ENCODE results near the gene JAKMIP3. TPM values are rescaled to one million over a fixed set of nuclear protein-coding genes. Genes with fewer than 3 reads are reported as not detected.
A peak's percentile ranks its signal among the peaks of the same experiment; 100 is the strongest.

The JAKMIP3 gene
- total RNA-seq = 0.27 TPM
- polyA plus RNA-seq (ENCODE audit: insufficient read depth in 1 of 8, insufficient read length in 8 of 8, low replicate concordance in 1 of 8) = under 1 TPM; 0.31 to 0.65 (median 0.46) TPM
- long read RNA-seq, donor 1 = 0 reads
- long read RNA-seq, donor 2 = 0 reads
- long read RNA-seq, donor 3 = 0 reads
- long read RNA-seq, donor 4 = 0 reads
- long read RNA-seq, donor 5 = 0 reads
- long read RNA-seq, donor 6 = 0 reads
- long read RNA-seq, donor 7 = 0 reads
- long read RNA-seq, donor 8 = 0 reads
- long read RNA-seq, donor 9 = 0 reads
- long read RNA-seq, donor 10 = 0 reads
- long read RNA-seq, donor 11 = 0 reads

DNA sequence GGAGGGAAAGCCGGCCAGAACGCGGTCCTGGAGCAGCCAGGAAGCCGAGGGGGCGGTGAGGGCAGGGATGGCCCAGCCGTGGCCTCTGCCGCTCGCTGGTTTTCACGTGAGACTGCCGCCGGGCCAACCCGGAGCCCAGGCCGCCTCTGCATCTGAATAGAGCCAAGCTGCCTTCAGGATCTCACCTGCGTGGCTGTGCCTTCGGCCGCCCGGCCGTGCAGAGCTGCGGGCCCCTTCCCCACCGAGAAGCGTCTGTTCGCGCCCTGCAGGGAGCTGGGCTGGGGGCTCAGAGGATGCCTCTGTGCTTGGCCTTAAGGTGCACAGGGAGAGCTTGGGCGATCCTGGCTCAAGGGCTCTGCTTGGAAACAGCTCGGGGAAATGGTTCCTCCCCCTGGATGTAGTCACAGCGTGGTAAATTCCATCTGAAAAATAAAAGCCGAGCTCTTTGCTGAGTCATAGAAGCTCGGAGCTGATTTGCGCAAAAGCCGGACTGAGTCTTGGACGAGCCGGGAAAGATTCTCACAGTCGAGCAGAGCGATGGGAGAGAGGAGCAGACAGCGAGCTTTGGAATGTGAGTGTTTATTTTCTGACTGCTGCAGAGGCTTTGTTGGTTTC is at the start of gene JAKMIP3:
JAKMIP3 (plus strand) TSS at position 456 of the 615 bp plus-strand sequence. CDS start 38,863 bp downstream, outside the sequence.
- WGBS (ENCODE audit: insufficient coverage) = 5% methylated on average over 35 of the region's 35 CpGs
- Histone ChIP-seq H3K27me3 (ENCODE audit: control insufficient read depth, insufficient read depth, low read length) (peaks cover 10% of the 10 kb centered on the region), H3K9me3 (replicated peaks; ENCODE audit: control insufficient read depth, low read depth, low read length) (no peaks in the 10 kb centered on the region), H3K36me3 (ENCODE audit: control insufficient read depth, insufficient read depth, low read length) (no peaks in the 10 kb centered on the region), H3K4me3 (ENCODE audit: low read length) (peak within 1 kb of the TSS; percentile 29), H3K4me1 (ENCODE audit: control insufficient read depth, insufficient read depth, low read length) (peaks cover 20% of the 10 kb centered on the region), H3K27ac (ENCODE audit: low read length) (peak within 1 kb of the TSS; percentile 47)
- DNase-seq = peak; percentile 91

DNA sequence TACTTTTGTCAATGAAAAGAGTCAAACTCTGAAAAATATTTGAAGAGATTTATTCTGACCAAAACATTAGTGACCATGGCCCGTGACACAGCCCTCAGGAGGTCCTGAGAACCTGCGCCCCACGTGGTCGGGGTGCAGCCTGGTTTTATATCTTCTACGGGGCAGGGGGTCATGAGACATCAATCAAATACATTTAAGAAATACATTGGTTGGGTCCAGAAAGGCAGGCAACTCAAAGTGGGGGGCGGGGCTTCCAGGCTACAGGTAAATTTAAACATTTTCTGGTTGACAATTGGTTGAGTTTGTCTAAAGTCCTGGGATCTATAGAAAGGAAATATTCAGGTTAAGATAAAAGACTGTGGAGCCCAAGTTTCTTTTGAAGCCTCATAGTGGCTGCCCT is 49.2 kb upstream of the JAKMIP3 start:
- H3K36me3 ChIP-seq (ENCODE audit: control insufficient read depth, insufficient read depth, low read length) = no peaks in the 10 kb centered on the region
- peaks cover 5% of the 10 kb centered on the region for H3K27me3 ChIP-seq (ENCODE audit: control insufficient read depth, insufficient read depth, low read length)
- WGBS (ENCODE audit: insufficient coverage) = no CpG with 5 or more reads among the region's 6 CpGs
- no peak overlapping the region for H3K27ac ChIP-seq (ENCODE audit: low read length)
- no peaks in the 10 kb centered on the region for H3K9me3 ChIP-seq (replicated peaks; ENCODE audit: control insufficient read depth, low read depth, low read length)
- no peaks in the 10 kb centered on the region for H3K4me1 ChIP-seq (ENCODE audit: control insufficient read depth, insufficient read depth, low read length)
- DNase-seq = no peak
- no peak overlapping the region for H3K4me3 ChIP-seq (ENCODE audit: low read length)

DNA sequence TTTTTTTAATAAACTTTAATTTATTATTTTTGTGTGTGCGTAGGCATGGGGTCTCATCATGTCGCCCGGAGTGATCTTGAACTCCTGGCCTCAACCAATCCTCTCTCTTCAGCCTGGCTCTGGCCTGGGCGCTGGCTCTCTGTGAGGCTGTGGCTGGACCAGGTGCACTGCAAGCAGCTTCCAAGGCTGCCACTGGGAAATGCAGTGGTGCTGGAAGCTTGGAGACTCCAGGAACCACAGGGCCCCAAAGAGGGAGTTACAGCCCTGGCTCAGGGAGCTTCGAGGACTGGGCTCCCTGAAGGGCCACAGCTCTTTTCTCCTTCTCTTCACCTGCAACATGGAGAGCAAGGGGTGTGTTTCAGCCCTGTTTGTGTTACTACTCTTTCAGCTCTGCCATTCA is 47.3 kb upstream of the JAKMIP3 start:
- no peak for DNase-seq
- H3K4me3 ChIP-seq (ENCODE audit: low read length) = no peak overlapping the region
- 80% methylated on average over 1 of the region's 5 CpGs for whole genome bisulfite sequencing (ENCODE audit: insufficient coverage)
- peaks cover 14% of the 10 kb centered on the region for H3K27me3 ChIP-seq (ENCODE audit: control insufficient read depth, insufficient read depth, low read length)
- no peaks in the 10 kb centered on the region for H3K9me3 ChIP-seq (replicated peaks; ENCODE audit: control insufficient read depth, low read depth, low read length)
- peaks cover 3% of the 10 kb centered on the region for H3K4me1 ChIP-seq (ENCODE audit: control insufficient read depth, insufficient read depth, low read length)
- no peak overlapping the region for H3K27ac ChIP-seq (ENCODE audit: low read length)
- no peaks in the 10 kb centered on the region for H3K36me3 ChIP-seq (ENCODE audit: control insufficient read depth, insufficient read depth, low read length)

DNA sequence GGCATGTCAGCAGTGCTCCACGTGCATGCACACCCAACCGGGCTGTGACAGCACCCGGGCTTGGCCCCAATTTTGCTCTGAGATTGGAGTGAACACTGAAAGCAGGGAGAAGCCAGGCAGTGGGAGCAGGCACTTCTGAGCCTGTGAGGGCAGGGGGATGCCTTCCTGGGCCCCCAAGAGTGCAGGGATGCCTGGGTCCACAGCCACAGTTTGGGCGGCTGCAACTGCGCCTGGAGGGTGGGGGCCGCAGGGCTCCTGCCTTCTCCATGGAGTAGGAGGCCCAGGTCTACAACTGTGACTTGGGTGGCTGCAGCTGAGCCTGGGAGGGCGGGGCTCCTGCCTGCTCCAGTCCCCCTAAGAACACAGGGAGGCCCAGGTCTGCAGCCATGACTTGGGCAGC is 46.4 kb upstream of the JAKMIP3 start:
- DNase-seq = no peak
- Histone ChIP-seq H3K4me1 (ENCODE audit: control insufficient read depth, insufficient read depth, low read length) (peaks cover 7% of the 10 kb centered on the region), H3K27me3 (ENCODE audit: control insufficient read depth, insufficient read depth, low read length) (peaks cover 22% of the 10 kb centered on the region), H3K27ac (ENCODE audit: low read length) (no peak overlapping the region), H3K9me3 (replicated peaks; ENCODE audit: control insufficient read depth, low read depth, low read length) (no peaks in the 10 kb centered on the region), H3K4me3 (ENCODE audit: low read length) (no peak overlapping the region), H3K36me3 (ENCODE audit: control insufficient read depth, insufficient read depth, low read length) (no peaks in the 10 kb centered on the region)
- WGBS (ENCODE audit: insufficient coverage) = 92% methylated on average over 7 of the region's 7 CpGs

DNA sequence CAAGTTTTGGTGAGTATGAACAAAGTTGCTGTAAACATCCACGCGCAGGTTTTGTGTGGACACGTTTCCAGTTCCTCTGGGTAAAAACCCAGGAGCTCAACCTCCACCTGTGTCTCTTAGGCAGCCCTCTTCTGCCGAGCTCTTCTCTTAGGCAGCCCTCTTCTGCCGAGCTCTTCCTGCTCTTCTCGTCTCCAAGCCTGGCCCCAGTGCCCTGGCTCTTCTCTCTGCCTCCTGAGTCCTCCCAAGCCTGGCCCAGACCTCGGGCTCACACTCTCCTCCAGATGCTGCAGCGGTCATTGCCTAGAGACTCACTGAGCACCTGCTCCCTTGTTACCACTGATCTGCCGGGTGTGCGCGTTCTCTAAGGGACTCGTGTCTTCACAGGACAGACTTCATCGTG is 45.3 kb upstream of the JAKMIP3 start:
- H3K27me3 ChIP-seq (ENCODE audit: control insufficient read depth, insufficient read depth, low read length) = peaks cover 28% of the 10 kb centered on the region
- H3K4me1 ChIP-seq (ENCODE audit: control insufficient read depth, insufficient read depth, low read length) = peaks cover 7% of the 10 kb centered on the region
- no peaks in the 10 kb centered on the region for H3K36me3 ChIP-seq (ENCODE audit: control insufficient read depth, insufficient read depth, low read length)

DNA sequence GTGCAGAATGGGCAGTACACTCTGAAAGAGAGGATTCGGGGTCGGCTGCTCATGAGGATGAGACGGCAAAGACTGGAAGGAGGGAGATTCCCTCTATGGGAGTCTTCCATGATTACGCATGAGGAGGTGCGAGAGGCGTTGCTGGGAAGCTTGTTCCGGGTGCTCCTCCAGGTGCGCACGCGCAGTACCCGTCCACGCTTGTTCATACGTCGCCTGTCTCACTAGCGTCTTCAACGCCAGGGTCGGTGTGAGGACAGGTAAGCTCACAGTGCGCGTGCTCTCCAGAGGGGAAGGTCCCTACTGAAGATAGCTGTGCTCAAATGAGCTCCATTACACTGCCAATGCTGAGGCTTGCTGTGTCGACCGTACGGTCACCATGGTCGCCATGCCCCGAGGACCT is 44.7 kb upstream of the JAKMIP3 start:
- H3K27ac ChIP-seq (ENCODE audit: low read length) = no peak overlapping the region
- H3K4me3 ChIP-seq (ENCODE audit: low read length) = no peak overlapping the region
- no peaks in the 10 kb centered on the region for H3K36me3 ChIP-seq (ENCODE audit: control insufficient read depth, insufficient read depth, low read length)
- H3K9me3 ChIP-seq (replicated peaks; ENCODE audit: control insufficient read depth, low read depth, low read length) = no peaks in the 10 kb centered on the region
- DNase-seq = no peak
- H3K27me3 ChIP-seq (ENCODE audit: control insufficient read depth, insufficient read depth, low read length) = peaks cover 32% of the 10 kb centered on the region
- H3K4me1 ChIP-seq (ENCODE audit: control insufficient read depth, insufficient read depth, low read length) = peaks cover 7% of the 10 kb centered on the region
- 90% methylated on average over 24 of the region's 24 CpGs for WGBS (ENCODE audit: insufficient coverage)

More for the DNA sequence above, 45.3 kb upstream of the JAKMIP3 start:
- Histone ChIP-seq H3K9me3 (replicated peaks; ENCODE audit: control insufficient read depth, low read depth, low read length) (no peaks in the 10 kb centered on the region), H3K4me3 (ENCODE audit: low read length) (no peak overlapping the region), H3K27ac (ENCODE audit: low read length) (no peak overlapping the region)
- no peak for DNase-seq
- WGBS (ENCODE audit: insufficient coverage) = 81% methylated on average over 13 of the region's 13 CpGs

DNA sequence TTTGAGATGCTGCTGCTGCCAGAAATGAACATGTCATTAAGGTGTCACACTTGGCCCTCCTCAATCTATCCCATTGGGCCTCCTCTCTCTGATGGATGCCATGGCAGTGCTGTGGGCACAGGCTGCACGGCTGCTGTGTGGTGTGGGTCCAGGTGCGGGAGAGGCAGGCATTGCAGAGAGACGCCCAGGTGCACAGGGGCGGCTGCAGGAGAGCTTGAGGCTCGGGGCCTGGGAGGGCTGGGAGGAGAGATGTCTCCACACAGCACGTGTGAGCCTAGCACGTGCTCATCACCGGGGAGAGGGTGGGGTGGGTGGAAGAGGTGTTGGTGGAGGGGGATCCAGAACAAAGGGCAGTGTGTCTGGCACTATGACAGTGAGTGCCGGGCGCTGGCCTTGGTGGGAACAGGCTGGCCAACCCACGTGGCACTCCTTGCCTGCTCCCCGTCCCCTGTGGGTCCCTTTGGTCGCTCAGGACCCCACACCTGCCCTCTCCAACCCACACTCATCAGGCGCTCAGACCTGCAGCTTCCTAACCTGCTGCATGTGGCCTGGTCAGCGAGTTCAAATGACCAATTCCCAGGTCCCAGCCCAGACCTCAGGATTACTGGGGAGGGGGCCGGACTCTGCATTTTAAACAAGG is 44.1 kb upstream of the JAKMIP3 start:
- Histone ChIP-seq H3K4me3 (ENCODE audit: low read length) (no peak overlapping the region), H3K27me3 (ENCODE audit: control insufficient read depth, insufficient read depth, low read length) (peaks cover 35% of the 10 kb centered on the region), H3K36me3 (ENCODE audit: control insufficient read depth, insufficient read depth, low read length) (no peaks in the 10 kb centered on the region), H3K9me3 (replicated peaks; ENCODE audit: control insufficient read depth, low read depth, low read length) (no peaks in the 10 kb centered on the region), H3K27ac (ENCODE audit: low read length) (no peak overlapping the region), H3K4me1 (ENCODE audit: control insufficient read depth, insufficient read depth, low read length) (peaks cover 7% of the 10 kb centered on the region)
- DNase-seq = no peak
- whole genome bisulfite sequencing (ENCODE audit: insufficient coverage) = 68% methylated on average over 15 of the region's 16 CpGs

DNA sequence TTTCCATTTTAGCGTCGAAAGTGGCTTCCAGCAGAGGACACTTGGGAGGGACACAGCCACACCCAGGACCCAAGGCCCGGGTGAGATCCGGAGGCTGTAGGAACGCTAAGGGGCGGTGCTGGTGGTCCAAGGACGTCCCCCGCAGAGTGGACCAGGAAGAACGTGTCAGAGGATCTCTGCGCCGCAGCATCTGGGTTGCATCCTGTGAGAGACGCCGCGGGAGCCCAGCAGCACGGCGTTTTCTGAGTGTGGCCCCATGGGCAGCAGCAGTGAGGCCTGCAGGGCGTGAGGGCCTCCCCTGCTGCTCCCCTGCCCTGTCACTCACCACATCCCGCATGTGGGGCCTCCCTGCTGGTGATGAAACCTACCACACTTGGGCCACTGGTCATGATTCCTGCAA is 43.5 kb upstream of the JAKMIP3 start:
- Histone ChIP-seq H3K4me1 (ENCODE audit: control insufficient read depth, insufficient read depth, low read length) (peaks cover 7% of the 10 kb centered on the region), H3K4me3 (ENCODE audit: low read length) (no peak overlapping the region), H3K27ac (ENCODE audit: low read length) (no peak overlapping the region), H3K9me3 (replicated peaks; ENCODE audit: control insufficient read depth, low read depth, low read length) (no peaks in the 10 kb centered on the region), H3K27me3 (ENCODE audit: control insufficient read depth, insufficient read depth, low read length) (peaks cover 37% of the 10 kb centered on the region), H3K36me3 (ENCODE audit: control insufficient read depth, insufficient read depth, low read length) (no peaks in the 10 kb centered on the region)
- 84% methylated on average over 18 of the region's 18 CpGs for WGBS (ENCODE audit: insufficient coverage)
- DNase-seq = no peak

DNA sequence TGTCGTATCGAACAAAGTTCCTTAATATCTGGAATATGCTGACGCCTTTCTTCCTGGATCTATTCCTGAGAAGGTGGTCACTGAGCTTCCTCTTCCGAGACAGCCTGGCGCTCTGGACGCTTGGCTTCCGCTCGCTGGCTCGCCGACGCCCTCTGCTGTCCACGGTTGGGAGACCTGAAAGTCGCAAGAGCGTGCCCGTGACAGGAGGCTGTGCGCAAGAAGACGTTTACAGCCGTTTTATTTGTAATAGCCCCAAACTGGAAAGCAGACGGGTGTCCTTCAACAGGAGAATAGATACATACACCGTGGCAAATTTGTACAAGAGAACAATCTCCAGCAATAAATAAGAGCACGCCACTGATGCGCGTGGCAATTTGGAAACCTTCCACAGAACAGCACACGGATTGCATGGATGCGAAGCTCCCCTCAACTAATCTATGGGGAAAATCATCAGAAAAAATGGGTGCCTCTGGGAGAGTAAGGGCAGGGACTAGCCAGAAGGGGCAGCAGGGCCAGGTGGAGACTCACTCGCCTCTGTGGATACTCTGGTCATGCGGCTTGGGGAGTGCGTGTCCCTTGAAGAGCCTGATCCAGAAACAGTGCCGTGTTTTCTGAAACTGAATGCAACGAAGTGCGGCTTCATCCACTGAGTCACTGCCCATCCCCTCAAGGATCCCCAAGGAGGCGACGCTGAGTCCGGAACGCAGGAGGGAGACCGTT is 42.5 kb upstream of the JAKMIP3 start:
- peaks cover 38% of the 10 kb centered on the region for H3K27me3 ChIP-seq (ENCODE audit: control insufficient read depth, insufficient read depth, low read length)
- DNase-seq = peak; percentile 76
- H3K4me3 ChIP-seq (ENCODE audit: low read length) = no peak overlapping the region
- H3K4me1 ChIP-seq (ENCODE audit: control insufficient read depth, insufficient read depth, low read length) = peaks cover 7% of the 10 kb centered on the region
- no peak overlapping the region for H3K27ac ChIP-seq (ENCODE audit: low read length)
- H3K9me3 ChIP-seq (replicated peaks; ENCODE audit: control insufficient read depth, low read depth, low read length) = no peaks in the 10 kb centered on the region
- 15% methylated on average over 27 of the region's 36 CpGs for WGBS (ENCODE audit: insufficient coverage)
- H3K36me3 ChIP-seq (ENCODE audit: control insufficient read depth, insufficient read depth, low read length) = no peaks in the 10 kb centered on the region

DNA sequence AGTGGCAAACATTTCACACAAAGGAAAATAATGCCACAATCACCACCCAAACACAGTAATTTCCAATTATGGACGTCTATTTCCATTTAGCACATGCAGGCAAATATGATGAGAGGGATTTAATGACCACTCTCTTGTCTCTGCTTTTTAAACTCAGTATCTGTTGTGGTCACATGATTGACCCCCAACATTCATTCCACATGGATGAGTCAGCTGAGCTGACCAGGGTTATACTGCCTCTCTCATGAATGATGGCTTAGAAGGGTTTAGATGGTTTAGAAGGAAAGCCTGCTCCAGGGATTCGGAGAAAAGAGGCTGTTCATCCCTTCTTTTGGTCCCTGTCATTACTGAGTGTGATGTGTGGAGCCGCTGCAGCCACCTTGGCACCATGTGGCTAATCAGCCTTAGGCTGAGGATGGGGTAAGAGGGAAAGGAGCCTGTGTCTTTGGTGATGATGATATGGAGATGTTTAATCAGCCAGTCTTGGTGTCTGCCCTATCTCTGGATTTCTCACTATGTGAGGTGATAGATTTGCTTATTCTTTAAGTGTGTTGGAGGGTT is 38.2 kb upstream of the JAKMIP3 start:
- 67% methylated on average over 2 of the region's 3 CpGs for WGBS (ENCODE audit: insufficient coverage)
- H3K9me3 ChIP-seq (replicated peaks; ENCODE audit: control insufficient read depth, low read depth, low read length) = no peaks in the 10 kb centered on the region
- H3K4me1 ChIP-seq (ENCODE audit: control insufficient read depth, insufficient read depth, low read length) = peaks cover 7% of the 10 kb centered on the region
- H3K36me3 ChIP-seq (ENCODE audit: control insufficient read depth, insufficient read depth, low read length) = no peaks in the 10 kb centered on the region
- no peak overlapping the region for H3K27ac ChIP-seq (ENCODE audit: low read length)
- no peak overlapping the region for H3K4me3 ChIP-seq (ENCODE audit: low read length)
- peaks cover 61% of the 10 kb centered on the region for H3K27me3 ChIP-seq (ENCODE audit: control insufficient read depth, insufficient read depth, low read length)
- DNase-seq = no peak

All from muscle of leg (tissue), 16 donors.